Measurements from ENCODE around the gene RUSC2. TPM values are rescaled to one million over a fixed set of nuclear protein-coding genes. Genes with fewer than 3 reads are reported as not detected.

Gene RUSC2
- total RNA-seq, 2 donors from 2014 or later: 4.7 to 8.6 TPM

DNA sequence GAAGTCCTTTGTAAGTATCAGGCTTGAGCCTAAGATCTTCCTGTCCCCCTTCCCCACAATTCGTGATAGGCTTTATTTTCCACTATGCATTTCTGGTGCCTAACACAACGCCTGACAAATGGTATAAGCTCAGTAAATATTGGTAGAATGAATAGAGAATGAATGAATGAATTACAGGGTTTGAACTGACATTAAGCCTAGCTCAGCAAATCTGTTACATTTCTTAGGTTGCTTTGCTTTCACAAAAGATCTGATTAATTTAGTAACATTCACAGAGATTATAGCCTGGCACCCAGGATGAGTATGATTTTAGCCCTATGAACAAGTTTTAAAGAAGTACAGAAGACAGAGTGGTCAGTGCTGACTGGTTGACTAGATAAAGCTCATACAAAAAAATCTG is 16.4 kb downstream of the RUSC2 start:
- Histone ChIP-seq H3K27ac (no peak overlapping the region), H3K9me3 (no peaks in the 10 kb centered on the region), H3K9ac (ENCODE audit: low read depth in 2 of 2, low read length in 2 of 2) (no peak overlapping the region), H3K4me1 (peaks cover 6% of the 10 kb centered on the region), H3K4me3 (no peak overlapping the region), H3K36me3 (no peaks in the 10 kb centered on the region), H3K27me3 (no peaks in the 10 kb centered on the region)
- intact Hi-C loops (cut with DNase I): loop anchor here (5.0 kb wide), 1 partner anchor 36 kb away; no protein-coding TSS in a partner anchor
- no peak for TF ChIP-seq CTCF (IDR thresholded peaks at IDR 0.05)
- DNase-seq: no peak

GRCh38 chr9:35508069-35508468 is 18.2 kb downstream of the RUSC2 start:
- intact Hi-C loops (cut with DNase I): loop anchor here (5.0 kb wide), 1 partner anchor 34 kb away; no protein-coding TSS in a partner anchor
- no peak overlapping the region for H3K9ac ChIP-seq (ENCODE audit: low read depth in 2 of 2, low read length in 2 of 2)
- H3K27ac ChIP-seq: no peak overlapping the region
- TF ChIP-seq CTCF (IDR thresholded peaks at IDR 0.05): no peak
- no peaks in the 10 kb centered on the region for H3K36me3 ChIP-seq
- no peak for DNase-seq
- peaks cover 6% of the 10 kb centered on the region for H3K4me1 ChIP-seq
- H3K4me3 ChIP-seq: no peak overlapping the region
- no peaks in the 10 kb centered on the region for H3K27me3 ChIP-seq
- H3K9me3 ChIP-seq: no peaks in the 10 kb centered on the region

DNA sequence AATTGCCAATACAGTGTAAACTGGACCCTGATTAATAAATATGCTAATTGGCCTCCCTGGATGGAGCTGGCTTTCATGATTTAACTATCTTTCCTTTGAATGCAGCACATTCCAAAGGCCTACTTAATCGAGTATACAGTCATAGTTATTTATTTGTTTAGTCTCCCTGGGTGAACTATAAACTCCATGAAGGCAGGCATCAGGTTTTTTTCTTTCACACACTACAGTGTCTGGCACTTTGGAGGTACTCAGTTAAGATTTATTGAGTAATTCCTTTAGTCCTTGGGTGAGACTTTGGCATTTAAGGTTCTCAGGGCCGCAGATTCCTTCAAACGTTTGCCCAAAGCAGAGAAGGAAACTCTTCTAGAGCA is 20.5 kb downstream of the RUSC2 start:
- no peak for TF ChIP-seq CTCF (IDR thresholded peaks at IDR 0.05)
- DNase-seq: no peak
- H3K27ac ChIP-seq: peak overlapping the region; percentile 69
- no peak overlapping the region for H3K9ac ChIP-seq (ENCODE audit: low read depth in 2 of 2, low read length in 2 of 2)
- no peaks in the 10 kb centered on the region for H3K27me3 ChIP-seq
- no peak overlapping the region for H3K4me3 ChIP-seq
- intact Hi-C loops (cut with DNase I): no loop called here
- H3K4me1 ChIP-seq: peaks cover 6% of the 10 kb centered on the region
- no peaks in the 10 kb centered on the region for H3K9me3 ChIP-seq
- no peaks in the 10 kb centered on the region for H3K36me3 ChIP-seq

DNA sequence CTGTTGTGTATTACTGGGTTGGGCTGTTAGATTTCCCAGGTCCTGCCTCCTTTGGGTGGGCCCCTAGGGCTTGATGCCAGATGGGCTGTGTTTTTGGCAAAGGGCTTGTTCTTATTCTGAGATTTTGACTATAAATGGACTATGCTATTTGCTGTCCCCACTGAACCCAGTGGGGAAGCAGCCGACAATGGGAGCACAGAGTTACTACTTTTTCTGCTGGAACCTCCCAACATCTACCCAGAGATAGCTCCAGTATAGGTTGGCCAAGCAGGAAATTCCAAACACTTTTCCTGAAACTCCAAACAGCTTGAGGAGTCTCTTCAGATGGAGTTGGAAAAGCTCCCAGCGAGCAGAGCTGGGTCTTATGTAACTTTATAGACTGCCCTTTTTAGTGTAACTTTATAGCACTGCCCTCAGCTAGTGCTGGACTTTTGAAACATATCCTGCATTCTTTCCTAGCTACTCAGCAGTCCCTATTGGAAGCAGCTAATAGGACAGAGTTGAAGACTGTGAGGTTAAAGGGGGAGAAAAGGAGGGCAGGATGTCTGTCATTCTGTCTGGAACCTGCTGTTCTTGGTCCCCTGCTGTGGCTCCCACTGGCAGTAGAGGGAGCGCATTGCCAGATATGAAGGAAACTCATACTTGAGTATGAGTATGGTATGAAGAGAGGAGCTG is 21.0 kb downstream of the RUSC2 start:
- peaks cover 6% of the 10 kb centered on the region for H3K4me1 ChIP-seq
- peak overlapping the region; percentile 69 for H3K27ac ChIP-seq
- no peak overlapping the region for H3K4me3 ChIP-seq
- no peak for TF ChIP-seq CTCF (IDR thresholded peaks at IDR 0.05)
- intact Hi-C loops (cut with DNase I): no loop called here
- no peaks in the 10 kb centered on the region for H3K36me3 ChIP-seq
- peak; percentile 77 for DNase-seq
- peak overlapping the region in 1 of 2 donors; percentile 1 for H3K9ac ChIP-seq (ENCODE audit: low read depth in 2 of 2, low read length in 2 of 2)
- no peaks in the 10 kb centered on the region for H3K9me3 ChIP-seq
- no peaks in the 10 kb centered on the region for H3K27me3 ChIP-seq

DNA sequence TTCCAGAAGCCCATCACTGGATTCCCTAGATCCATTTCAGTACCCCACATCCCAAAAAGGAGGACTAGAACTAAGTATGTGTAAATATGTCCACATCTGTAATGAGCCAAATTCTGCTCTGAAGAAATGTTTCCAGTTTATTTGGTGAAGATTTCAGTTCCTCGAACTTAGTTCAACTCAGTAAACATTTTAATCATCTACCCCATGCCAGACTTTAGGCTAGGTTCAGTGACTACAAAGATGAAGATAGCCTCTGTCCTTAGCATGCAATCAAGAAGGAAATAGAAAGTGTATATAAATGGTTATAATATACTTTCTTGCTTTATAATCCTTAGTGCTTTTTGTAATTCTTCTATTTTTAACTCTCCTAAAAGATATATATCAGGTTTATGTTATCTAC is 21.5 kb downstream of the RUSC2 start:
- Histone ChIP-seq H3K9ac (ENCODE audit: low read depth in 2 of 2, low read length in 2 of 2) (peak overlapping the region in 1 of 2 donors; percentile 1), H3K9me3 (no peaks in the 10 kb centered on the region), H3K4me1 (peaks cover 6% of the 10 kb centered on the region), H3K4me3 (no peak overlapping the region), H3K27ac (peak overlapping the region; percentile 69), H3K36me3 (no peaks in the 10 kb centered on the region), H3K27me3 (no peaks in the 10 kb centered on the region)
- intact Hi-C loops (cut with DNase I): no loop called here
- TF ChIP-seq CTCF (IDR thresholded peaks at IDR 0.05): no peak
- DNase-seq: no peak

Measured in colonic mucosa (tissue), 4 donors.